Posterior vena cava (tissue), 2 donors: ENCODE data around the gene SLC38A1. TPM values are rescaled to one million over a fixed set of nuclear protein-coding genes. Genes with fewer than 3 reads are reported as not detected.
"Not testable (repeated sequence)": the region's sequence is repeated elsewhere in the genome, so short reads cannot be mapped to it uniquely, and the experiment has no call there.

Experiments
- DNase-seq: peaks from one replicate; pipeline ENCODE4 v3.0.0-alpha.2; 2020; ENCODE audit warnings: low spot score
- intact Hi-C, 2 donors: fragments of 100-400 bp; cut with DNase I; formaldehyde crosslinking; loops; one replicate each; pipeline versions ENCODE4 v1.14.1 to v1.14.2; 2022 to 2023
- total RNA-seq, 2 donors: library from RNA; stranded (reverse); fragmentation: NEBNext Ultra II Directional; extraction: Animal tissue kit (Norgen Biotek cat#: 25700); gene quantifications; one replicate each; pipeline ENCODE4 v1.2.1, GENCODE V29; 2021
- donor health status: DM: yes; HTN: yes; CAD: no.
- donor health status: DM: yes; HTN: yes; CAD: no.

Gene SLC38A1
- total RNA-seq, 2 donors from 2014 or later, result 74.4 to 88.0 TPM

DNA sequence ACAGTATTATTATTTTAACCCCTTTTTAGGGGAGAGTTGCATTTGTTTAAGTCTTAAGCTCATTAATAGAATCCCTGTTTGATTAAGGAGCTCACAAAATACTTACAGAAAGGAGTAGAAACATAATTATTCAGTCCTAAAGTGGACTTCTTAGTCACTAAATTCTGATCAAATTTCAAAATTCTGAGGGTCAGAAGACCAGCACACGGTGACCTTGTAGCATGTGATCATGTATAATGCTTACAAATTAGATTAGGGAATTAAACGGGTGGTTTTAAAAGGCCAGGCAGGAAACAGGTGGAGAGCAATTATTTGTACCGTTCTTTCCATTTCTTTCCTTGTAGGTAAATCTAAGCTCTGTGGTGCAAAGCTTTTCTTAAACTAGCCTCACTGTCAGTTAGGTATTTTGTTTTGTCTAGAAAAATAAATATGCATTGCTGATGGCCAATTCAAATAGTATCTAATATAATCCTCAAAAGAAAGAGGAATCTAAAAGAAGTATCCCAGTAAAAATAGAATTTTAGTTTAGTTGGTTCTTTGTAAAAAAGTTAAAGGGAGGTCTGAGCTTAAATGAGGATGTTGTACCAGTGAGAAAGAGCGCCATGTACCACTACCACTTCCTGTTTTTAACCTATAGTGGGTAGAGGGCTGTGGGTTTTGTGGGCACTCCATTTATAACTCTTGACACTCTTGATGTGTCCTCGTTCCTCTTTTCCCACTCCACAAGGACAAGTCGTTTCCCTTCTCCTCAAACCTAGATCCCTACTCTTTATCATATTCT is 51.1 kb downstream of the SLC38A1 start:
- intact Hi-C loops, result no loop called here
- no peak for DNase-seq

DNA sequence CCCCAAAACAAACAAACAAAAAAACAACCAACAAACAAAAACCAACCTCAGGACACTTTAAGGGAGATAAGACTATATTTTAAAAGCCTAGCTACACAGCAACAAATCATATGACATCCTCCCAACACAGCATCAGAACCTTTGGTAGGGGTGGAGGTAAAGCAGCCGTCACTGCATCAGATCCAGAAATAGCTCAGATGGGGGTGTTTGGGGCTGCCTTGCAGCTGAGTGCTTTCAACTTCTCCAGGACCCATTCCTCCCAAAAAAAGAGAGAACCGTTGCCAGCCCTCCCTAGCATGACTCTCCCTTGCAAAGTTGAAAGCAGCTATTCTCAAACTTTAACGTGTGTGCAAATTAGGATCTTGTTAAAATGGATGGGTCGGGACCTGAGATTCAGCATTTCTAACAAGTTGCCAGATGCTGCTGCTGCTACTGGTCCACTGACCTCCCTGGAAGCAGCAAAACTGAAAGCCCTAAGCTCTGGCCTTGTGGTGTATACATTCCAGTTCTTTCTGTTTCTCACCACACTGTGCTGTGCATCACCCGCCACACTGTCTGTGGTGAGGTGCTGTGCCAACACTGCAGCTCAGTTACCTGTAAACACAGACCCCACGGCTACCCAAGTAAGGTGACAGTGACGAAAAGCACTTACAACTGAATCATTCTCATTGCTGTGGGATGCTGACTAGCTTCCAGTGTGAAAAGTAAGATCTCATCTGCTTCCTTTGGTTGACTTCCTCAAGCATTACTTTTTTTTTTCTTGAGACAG is 54.0 kb downstream of the SLC38A1 start:
- no peak for DNase-seq
- intact Hi-C loops, result loop anchor here in 1 of 2 donors (1.0 kb wide), 1 partner anchor 16 kb away; no protein-coding TSS in a partner anchor

DNA sequence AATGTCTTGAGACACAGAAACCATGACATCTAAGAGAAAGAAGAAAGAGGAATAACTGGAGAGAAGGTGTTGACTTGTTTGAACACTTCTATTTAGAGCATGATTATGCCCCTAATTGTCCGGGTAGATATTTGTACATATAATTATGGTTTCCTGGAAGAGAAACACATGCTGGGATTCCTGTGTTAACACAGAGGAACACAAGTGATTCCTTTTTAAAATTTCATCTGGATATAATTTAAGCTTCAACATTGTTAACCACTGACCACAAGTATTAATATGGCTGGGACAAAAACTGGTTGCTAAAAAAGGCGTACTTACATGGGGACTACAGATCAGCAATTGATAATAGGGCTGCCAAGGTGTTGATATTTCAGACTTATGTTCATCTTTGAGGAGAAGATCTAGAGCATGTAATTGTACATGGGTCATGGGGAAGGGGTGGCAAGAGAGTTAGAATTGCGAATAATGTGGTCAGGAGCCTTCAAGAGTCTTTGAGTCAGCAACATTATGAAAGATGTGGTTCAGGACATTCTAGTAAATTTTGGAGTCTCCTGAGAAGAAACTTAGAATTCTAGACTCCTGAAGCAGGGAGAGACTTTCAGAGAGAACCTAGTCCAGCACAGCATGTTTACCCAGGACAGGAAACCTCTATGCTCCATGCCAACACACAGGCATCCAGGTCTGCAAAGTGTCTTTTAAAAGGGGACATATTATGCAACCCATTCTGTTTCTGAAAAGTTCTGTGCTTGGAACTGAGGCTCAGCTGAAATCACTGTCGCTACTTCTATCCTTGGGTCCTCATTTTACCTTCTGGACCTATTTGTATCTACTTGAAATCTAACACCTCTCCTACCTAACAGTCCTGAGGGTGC is 56.5 kb downstream of the SLC38A1 start:
- DNase-seq, result no peak
- intact Hi-C loops, result no loop called here

DNA sequence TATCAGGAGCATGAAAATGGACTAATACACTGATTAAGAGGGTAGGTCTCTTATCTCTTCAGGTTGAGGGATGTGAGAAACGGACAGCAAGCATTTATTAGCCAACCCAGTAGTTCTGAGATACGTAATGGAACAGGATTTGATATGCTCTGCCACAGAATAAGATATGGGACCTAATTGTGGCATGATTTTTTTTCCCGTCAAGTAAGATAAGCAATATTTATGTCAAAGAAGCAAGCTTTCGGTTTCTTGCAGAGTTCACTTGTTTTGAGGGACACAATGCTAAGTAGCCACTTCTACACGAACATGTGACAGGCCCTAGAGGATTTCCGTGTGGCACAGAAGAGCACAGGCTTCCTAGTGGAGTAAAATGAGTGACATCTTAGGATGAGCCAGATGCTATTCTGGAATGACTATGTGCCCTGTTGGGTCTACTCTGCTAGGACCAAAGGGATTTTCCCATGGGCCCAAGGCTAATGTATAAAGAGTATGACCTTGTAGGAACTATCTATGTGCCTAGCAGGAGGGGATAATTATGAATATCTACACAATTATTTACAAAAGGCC is 57.9 kb downstream of the SLC38A1 start:
- intact Hi-C loops, result no loop called here
- no peak for DNase-seq

DNA sequence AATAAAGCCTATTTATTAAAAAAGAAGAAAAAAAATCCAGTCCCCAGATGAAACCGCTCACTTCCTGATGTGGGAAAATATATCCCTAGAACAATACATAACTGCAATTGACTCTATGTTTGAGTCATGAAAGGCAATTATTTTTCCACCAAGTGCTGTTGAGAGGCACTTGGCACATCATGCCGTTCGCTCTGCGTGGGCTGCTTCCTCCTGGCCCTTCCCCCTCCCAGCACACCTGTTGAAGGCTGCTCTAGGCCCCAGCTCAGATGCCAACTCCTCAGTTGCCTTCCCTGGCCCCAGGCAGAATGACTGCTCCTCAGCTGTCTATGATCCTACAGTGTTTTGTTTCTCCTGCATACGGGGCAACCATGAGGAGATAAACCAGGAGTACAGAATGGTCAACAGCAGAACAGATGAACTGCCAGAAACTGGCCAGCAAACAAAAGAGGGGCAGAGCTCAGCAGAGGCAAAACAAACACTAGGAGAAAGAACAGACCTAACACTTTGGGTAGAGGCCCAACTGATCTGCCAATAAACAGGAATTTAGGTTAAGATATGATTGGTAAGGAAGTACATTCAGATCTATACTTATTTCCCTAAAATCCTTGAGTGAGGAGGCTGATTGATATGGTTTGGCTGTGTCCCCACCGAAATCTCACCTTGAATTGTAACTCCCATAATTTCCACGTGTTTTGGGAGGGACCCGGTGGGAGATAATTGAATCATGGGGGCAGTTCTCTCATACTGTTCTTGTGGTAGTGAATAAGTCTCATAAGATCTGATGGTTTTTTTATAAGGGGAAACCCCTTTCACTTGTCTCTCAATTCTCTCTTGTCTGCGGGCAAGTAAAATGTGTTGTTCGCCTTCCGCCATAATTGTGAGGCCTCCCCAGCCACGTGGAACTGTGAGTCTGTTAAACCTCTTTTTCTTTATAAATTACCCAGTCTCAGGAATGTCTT is 58.6 kb downstream of the SLC38A1 start:
- no peak for DNase-seq
- intact Hi-C loops, result loop anchor here in 1 of 2 donors (10.0 kb wide), 1 partner anchor 55 kb away; the partner anchor contains the start of gene SLC38A1

DNA sequence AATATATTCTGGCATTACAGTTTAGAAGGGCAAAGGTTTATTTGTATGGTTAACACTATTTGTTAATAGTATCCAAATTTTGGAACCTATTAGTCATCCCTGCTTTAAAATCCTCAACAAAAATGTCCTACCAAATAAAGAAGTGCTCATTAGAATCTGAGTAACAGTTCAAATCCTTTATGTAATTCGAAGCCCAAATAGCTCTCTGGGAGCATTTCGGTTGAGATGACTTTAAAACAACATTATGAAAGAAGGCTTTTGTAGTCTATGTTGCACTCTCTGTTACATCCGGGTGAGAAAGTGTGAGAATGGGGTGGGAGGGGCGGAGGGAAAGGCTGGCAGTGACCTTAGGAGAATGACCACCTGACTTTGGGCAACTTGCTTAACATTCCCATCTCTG is 59.7 kb downstream of the SLC38A1 start:
- intact Hi-C loops, result loop anchor here in 1 of 2 donors (10.0 kb wide), 1 partner anchor 56 kb away; the partner anchor contains the start of gene SLC38A1
- no peak for DNase-seq

DNA sequence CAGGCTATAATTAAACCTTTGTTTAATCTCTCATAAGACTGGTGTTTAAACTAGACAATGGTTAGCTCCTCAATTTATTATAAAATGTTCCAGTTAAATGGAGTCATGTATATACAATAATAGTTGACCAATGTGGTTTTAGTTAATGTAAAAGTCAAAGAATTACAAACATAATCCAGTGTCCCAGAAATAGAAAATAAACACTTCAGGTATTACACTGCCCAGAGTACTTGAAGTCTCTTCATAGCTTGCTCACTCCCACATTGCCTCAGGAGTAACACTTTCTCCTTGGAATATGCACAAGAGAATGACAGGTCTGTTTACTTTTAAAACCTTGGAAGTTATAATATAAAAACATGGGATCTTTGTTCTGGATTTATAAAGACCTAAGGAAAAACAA is 60.5 kb downstream of the SLC38A1 start:
- intact Hi-C loops, result loop anchor here in 1 of 2 donors (10.0 kb wide), 1 partner anchor 56 kb away; the partner anchor contains the start of gene SLC38A1
- DNase-seq, result no peak

DNA sequence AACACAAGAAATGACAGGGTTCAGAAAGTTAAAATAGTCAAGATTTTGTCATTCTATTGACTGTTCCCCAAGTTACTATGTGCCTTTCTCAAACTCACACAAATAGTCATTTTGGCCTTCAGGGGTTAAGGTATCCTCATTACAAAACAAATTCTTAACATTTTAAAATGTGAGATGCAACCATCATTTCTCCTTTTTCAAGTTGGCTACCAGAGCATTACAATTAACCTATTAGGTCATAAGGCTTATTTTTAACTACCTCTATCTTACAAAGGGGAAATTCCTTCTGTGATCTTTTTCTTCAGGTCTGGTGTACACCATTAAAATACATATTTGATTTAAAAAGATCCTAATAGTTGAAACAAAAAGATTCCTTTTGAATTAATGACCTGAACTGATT is 61.2 kb downstream of the SLC38A1 start:
- no peak for DNase-seq
- intact Hi-C loops, result loop anchor here in 1 of 2 donors (10.0 kb wide), 1 partner anchor 57 kb away; the partner anchor contains the start of gene SLC38A1

DNA sequence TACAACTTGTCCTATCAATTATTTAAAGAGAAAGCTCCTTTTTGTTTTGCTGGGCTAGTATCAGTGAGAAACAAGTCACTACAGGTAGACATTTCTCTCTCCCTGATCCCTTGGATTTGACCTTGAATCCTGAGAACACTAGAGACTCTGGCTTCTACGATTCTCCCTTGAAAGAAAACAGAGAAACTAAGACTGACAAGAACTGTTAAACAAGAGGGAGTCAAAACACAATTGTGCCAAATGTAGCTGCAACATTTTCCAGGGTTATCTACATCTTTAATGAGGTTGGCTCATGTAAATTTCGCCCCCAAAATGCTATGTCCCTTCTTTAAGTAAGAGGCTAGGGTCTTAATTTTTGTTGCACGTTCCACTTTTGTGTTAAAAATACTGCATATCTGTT is 62.4 kb downstream of the SLC38A1 start:
- DNase-seq, result no peak
- intact Hi-C loops, result loop anchor here in 1 of 2 donors (10.0 kb wide), 1 partner anchor 58 kb away; the partner anchor contains the start of gene SLC38A1

DNA sequence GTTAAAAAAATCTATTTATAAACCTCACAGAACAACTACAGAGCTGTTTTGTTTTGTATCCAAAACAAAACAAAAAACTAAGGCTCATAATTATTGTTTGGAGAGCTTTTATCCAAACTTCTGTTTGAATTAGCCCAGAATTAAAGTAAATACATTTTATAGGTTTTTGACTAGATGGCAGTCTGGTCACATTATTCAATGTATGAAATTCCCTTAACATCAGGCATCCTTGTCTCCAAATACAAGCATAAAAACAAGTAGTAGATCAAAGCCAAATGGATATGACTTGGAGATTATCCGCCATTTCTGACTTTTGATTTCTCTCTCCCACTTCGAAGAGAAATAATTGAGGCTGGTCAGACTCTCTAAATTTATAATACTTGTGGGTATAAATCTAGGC is 63.5 kb downstream of the SLC38A1 start:
- DNase-seq, result no peak
- intact Hi-C loops, result loop anchor here in 1 of 2 donors (10.0 kb wide), 1 partner anchor 60 kb away; the partner anchor contains the start of gene SLC38A1

DNA sequence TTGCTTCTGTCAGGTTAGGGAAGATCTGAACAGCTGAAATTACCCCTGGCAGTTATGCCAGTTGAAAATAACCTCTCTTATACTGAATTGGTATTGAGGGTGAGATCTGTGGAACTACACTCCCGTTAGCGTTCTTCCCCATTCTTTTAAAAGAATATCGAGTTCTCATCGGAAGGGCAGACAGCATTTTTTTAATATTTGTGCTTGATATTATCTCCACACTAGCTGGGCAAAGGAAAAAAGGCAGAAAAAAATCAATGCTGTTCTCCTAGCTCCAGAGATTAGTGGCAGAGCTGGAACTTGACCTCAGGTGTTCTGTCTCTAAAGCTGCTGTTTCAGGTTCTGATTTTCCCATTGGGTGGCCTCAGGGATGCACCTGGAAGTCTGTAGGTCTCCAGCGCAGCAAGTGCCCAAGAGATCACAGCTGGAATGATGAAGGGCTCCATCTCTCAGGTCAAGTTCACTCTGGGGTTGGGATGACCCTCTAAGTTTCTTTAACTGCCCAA is 67.5 kb downstream of the SLC38A1 start:
- no peak for DNase-seq
- intact Hi-C loops, result loop anchor here in 1 of 2 donors (10.0 kb wide), 1 partner anchor 63 kb away; the partner anchor contains the start of gene SLC38A1

DNA sequence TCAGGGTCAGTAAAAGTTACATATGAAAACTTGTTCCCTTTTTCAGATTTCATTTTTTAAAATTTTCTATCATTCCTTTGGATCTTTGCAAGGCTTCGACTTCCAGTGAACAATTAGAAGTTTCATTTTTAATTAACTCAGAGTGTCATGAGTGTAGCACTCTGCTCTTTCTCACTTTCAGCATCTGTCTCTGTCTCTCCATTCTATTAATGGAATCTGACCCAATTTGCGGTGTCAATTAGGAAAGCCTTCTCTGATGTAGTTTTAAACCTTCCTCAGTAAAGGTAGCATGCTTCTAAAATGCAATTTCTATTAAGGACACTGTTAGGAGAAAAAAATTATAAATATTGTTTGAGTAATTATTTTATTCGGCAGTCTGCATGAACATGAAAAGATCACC is 68.3 kb downstream of the SLC38A1 start:
- intact Hi-C loops, result loop anchor here in 1 of 2 donors (10.0 kb wide), 1 partner anchor 64 kb away; the partner anchor contains the start of gene SLC38A1
- no peak for DNase-seq

DNA sequence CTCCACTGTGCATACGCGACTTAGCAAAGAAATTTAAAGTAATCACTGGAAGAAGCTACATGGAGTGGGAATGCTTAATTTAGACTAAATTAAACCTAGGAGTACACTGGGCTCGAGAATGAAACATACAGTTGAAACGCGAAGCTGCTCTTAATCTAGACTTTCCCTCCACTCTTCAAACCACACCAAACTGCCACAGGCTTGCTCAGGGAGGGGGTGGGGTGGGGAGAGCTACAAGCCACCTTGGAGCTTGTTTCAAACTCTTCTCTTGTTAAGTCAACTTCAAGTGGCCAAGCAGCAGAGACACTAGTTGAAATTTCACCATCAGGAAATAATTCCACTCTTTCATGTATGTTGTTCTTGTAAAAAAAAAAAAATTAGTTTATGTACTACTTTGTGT is 69.9 kb downstream of the SLC38A1 start:
- intact Hi-C loops, result no loop called here
- no peak for DNase-seq

DNA sequence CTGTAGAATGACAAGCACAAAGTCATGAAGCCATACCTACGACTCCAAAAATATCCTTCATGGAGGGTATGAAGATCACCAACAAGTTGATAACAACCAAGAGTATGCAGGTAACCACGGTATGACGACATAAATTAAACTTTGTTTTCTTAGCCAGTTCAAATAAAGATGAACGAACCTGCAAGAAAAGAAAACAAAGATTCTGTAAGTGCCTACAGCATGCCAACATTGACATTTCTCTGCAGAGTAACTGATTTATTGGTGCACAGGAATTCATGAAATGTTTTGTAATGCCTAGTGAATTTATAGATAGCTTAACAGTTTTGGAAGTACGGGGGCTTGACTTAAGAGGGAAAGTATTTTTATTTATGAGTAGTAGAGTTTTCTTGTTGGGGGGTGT is 71.0 kb downstream of the SLC38A1 start:
- no peak for DNase-seq
- intact Hi-C loops, result no loop called here

DNA sequence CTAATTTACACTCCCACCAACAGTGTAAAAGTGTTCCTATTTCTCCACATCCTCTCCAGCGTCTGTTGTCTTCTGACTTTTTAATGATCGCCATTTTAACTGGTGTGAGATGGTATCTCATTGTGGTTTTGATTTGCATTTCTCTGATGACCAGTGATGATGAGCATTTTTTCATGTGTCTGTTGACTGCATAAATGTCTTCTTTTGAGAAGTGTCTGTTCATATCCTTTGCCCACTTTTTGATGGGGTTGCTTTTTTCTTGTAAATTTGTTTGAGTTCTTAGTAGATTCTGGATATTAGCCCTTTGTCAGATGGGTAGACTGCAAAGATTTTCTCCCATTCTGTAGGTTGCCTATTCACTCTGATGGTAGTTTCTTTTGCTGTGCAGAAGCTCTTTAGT is 78.3 kb downstream of the SLC38A1 start:
- DNase-seq, intact Hi-C loops: not testable (repeated sequence)

DNA sequence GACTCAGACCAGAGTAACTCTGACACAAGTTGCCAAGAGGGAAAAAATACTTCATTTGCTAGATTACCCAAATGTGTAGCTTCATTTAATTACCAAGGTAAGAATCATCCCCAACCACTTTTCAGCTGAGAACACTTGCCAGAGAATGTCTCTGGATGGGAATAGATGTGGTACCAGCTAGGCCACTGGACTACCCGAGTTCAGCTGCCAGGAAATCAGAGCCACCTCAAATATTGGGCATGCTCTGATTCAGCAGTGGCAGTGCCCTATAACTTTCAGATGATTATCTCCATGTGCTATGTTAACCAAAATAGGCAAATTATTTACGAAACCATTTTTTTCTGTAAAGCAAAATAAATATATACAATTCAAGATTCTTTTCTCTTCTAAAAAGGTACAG is 80.7 kb downstream of the SLC38A1 start:
- intact Hi-C loops, result no loop called here
- no peak for DNase-seq

DNA sequence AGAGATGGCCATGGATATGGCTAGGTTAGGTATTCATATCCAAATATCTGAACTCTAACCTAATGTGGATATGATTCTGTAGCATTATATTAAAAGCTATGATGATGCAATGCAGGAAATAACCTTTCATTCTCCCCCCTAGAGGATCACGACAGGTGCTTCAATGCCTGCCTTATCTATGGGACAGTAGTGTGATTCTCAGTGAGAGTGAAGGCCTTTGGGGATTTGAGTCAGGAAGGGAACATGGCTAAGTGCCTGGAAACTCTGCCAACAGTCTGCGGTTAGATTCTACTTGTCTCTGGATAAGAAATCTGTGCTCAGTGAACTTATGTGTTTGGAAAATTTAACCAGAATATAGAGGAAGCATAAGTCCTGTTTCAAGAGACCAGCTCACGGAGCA is 81.8 kb downstream of the SLC38A1 start:
- no peak for DNase-seq
- intact Hi-C loops, result no loop called here
